Spleen (tissue), 11 donors: ENCODE data around the gene KIAA1549. TPM values are rescaled to one million over a fixed set of nuclear protein-coding genes. Genes with fewer than 3 reads are reported as not detected.

Experiments used
- DNase-seq: peaks from one replicate; pipeline ENCODE4 v3.0.0-alpha.2; 2020
- H3K27ac ChIP-seq, 8 donors: fragments of 200-600 bp; sonication (generic) in 7 of 8; 1 replicate in 4 of 8; 2 replicates in 4 of 8; pipeline versions ENCODE4 v1.5.0 to v1.8.0; 2016 to 2021; ENCODE audit warnings: inconsistent platforms in 4 of 8, mild to moderate bottlenecking in 4 of 8, moderate library complexity in 1 of 8
- H3K27me3 ChIP-seq, 7 donors: fragments of 200-600 bp; sonication (generic) in 6 of 7; replicated peaks in 1 of 7; 1 replicate in 4 of 7; 2 replicates in 3 of 7; pipeline versions ENCODE4 v1.5.0 to v1.8.0; 2016 to 2021; ENCODE audit warnings: inconsistent platforms in 3 of 7, mild to moderate bottlenecking in 1 of 7
- H3K36me3 ChIP-seq, 6 donors: fragments of 200-600 bp; sonication (generic) in 5 of 6; 1 replicate in 4 of 6; 2 replicates in 2 of 6; pipeline versions ENCODE4 v1.5.0 to v1.8.0; 2016 to 2021; ENCODE audit warnings: inconsistent platforms in 2 of 6
- H3K4me1 ChIP-seq, 6 donors: fragments of 200-600 bp; sonication (generic) in 5 of 6; 1 replicate in 3 of 6; 2 replicates in 3 of 6; pipeline versions ENCODE4 v1.5.0 to v1.8.0; 2016 to 2021; ENCODE audit warnings: inconsistent platforms in 3 of 6
- H3K4me3 ChIP-seq, 8 donors: fragments of 200-600 bp; sonication (generic) in 7 of 8; 1 replicate in 4 of 8; 2 replicates in 4 of 8; pipeline versions ENCODE4 v1.5.0 to v1.8.0; 2016 to 2021; ENCODE audit warnings: inconsistent platforms in 4 of 8, mild to moderate bottlenecking in 4 of 8, moderate library complexity in 2 of 8
- H3K9me3 ChIP-seq, 8 donors: fragments of 200-600 bp; sonication (generic) in 7 of 8; 1 replicate in 4 of 8; 2 replicates in 4 of 8; pipeline versions ENCODE4 v1.5.0 to v1.8.0; 2016 to 2021; ENCODE audit warnings: inconsistent platforms in 4 of 8
- CTCF ChIP-seq, 11 experiments: fragments of 200-600 bp in 7 of 11; fragments of 450-650 bp in 4 of 11; sonication (generic) in 4 of 11; IDR thresholded peaks in 8 of 11; conservative IDR thresholded peaks in 3 of 11; 1 replicate in 7 of 11; 2 replicates in 4 of 11; pipeline versions ENCODE4 v1.4.0 to v1.8.0; 2016 to 2021; ENCODE audit warnings: antibody characterized with exemption in 11 of 11, inconsistent platforms in 4 of 11, mild to moderate bottlenecking in 1 of 11
- POLR2A ChIP-seq, 3 donors: fragments of 450-650 bp; IDR thresholded peaks; one replicate each; pipeline ENCODE4 v1.5.1; 2017; ENCODE audit warnings: antibody characterized with exemption in 3 of 3, mild to moderate bottlenecking in 1 of 3
- POLR2AphosphoS5 ChIP-seq, 3 donors: sonication (generic); formaldehyde crosslinking; IDR thresholded peaks; one replicate each; pipeline ENCODE4 v1.5.1; 2017; ENCODE audit warnings: antibody characterized with exemption in 3 of 3
- WGBS, 5 donors: extraction: QIAGEN DNeasy Blood & Tissue Kit in 3 of 5; methylation state at CpG; one replicate each; pipeline versions ENCODE4 v1.1.5 to v1.1.7; 2013 to 2018; 5-methylcytosine and 5-hydroxymethylcytosine counted together
- intact Hi-C: fragments of 100-400 bp; cut with DNase I; formaldehyde crosslinking; loops from one replicate; pipeline ENCODE4 v1.15.0; 2023; ENCODE audit warnings: low total_unique reads
- polyA plus RNA-seq, 3 donors: library from polyadenylated mRNA; stranded (reverse); fragments of 200-250 nt; gene quantifications; one replicate each; pipeline ENCODE4 v1.2.1, GENCODE V29; 2013
- total RNA-seq, 7 donors: library from RNA; depleted of rRNA in 3 of 7; stranded (reverse); fragments of >200 nt in 3 of 7; fragmentation: NEBNext Ultra II Directional in 4 of 7; extraction: Animal tissue kit (Norgen Biotek cat#: 25700) in 4 of 7; gene quantifications; one replicate each; pipeline versions ENCODE4 v1.1.0 to v1.2.1, GENCODE V29; 2016 to 2021
- donor health status: healthy with polysubstance abuse.
- donor health status: DM: no; HTN: no; CAD: no; lungs with moderate emphysema.
- donor health status: DM: no; HTN: no; CAD: no.
- donor health status: Bipolar disorder and iron deficiency.
- donor health status: healthy.
- donor health status: DM: no; HTN: no; CAD: no.
- donor health status: DM: yes; HTN: yes; CAD: no.

KIAA1549 gene
- total and polyA plus RNA-seq, 10 donors = 0.03 to 1.8 (median 0.85) TPM

GRCh38 chr7:138887872-138888656, 93.1 kb downstream of the KIAA1549 start:
- 88 to 92% (median 90%) methylated on average over 10 of the region's 10 CpGs for WGBS, 5 donors
- no peak for DNase-seq
- no peaks in the 10 kb centered on the region for H3K36me3 ChIP-seq
- no peaks in the 10 kb centered on the region for H3K9me3 ChIP-seq
- no peak overlapping the region for H3K27ac ChIP-seq
- intact Hi-C loops = no loop called here
- H3K4me1 ChIP-seq = peaks cover 0 to 9% (median 8%) of the 10 kb centered on the region in 6 donors
- TF ChIP-seq POLR2AphosphoS5 (IDR thresholded peaks at IDR 0.05) = no peak
- no peak for TF ChIP-seq CTCF (IDR thresholded peaks at IDR 0.05 in 8 of 11, conservative IDR thresholded peaks at IDR 0.05 in 3 of 11)
- TF ChIP-seq POLR2A (IDR thresholded peaks at IDR 0.05) = no peak
- H3K4me3 ChIP-seq = no peak overlapping the region
- H3K27me3 ChIP-seq = no peaks in the 10 kb centered on the region

DNA sequence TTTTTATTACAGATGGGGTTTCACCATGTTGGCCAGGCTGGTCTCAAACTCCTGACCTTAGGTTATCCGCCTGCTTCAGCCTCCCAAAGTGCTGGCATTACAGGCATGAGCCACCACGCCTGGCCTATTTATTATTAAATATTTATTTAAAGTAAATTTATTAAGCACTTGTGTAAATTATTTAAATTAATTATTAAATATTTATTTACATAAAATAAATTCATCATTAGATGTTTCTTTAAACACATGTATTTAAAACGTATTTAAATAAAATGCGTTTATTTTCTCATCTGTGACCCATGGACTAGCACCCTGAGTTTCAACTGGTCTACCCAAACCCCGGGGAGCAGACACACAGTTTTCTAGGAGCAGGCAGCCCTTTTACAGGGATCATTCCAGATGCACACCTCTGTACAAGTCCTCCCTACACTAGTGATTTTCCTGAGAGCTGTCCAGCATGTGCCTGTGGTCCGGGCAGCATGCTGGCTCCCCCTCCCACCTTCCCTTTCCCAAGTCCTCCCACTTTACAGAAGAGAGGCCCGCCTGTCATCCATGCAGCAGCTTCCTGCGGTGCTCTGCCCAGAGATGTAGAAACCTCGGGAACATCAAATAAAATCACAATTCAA, 94.0 kb downstream of the KIAA1549 start:
- H3K36me3 ChIP-seq = no peaks in the 10 kb centered on the region
- no peaks in the 10 kb centered on the region for H3K27me3 ChIP-seq
- 89 to 94% (median 89%) methylated on average over 9 of the region's 9 CpGs for WGBS, 5 donors
- no peak for TF ChIP-seq POLR2A (IDR thresholded peaks at IDR 0.05)
- TF ChIP-seq POLR2AphosphoS5 (IDR thresholded peaks at IDR 0.05) = no peak
- no peak for TF ChIP-seq CTCF (IDR thresholded peaks at IDR 0.05 in 8 of 11, conservative IDR thresholded peaks at IDR 0.05 in 3 of 11)
- no peak for DNase-seq
- H3K27ac ChIP-seq = peak overlapping the region in 4 of 8 donors; percentile 40 to 51 (median 44)
- H3K9me3 ChIP-seq = no peaks in the 10 kb centered on the region
- no peak overlapping the region for H3K4me3 ChIP-seq
- H3K4me1 ChIP-seq = peaks cover 0 to 9% (median 8%) of the 10 kb centered on the region in 6 donors
- intact Hi-C loops = no loop called here

DNA sequence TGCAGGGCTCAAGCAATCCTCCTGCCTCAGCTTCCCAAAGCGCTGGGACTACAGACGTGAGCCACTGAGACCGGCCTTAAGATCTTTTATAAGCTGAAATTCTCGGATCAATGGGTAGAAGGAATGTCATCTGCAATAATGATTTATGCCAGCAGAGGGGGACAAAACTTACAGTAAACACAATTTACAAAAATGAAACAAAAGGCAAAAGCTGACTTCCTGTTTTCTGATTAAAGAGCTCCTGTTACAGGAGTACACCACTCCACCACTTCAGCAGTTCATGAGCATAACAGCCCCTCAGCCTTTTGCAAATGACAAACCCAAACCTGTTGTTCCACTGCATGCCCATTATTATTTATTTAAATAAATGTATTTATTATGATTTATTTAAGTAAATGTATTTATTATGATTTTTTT, 94.7 kb downstream of the KIAA1549 start:
- Histone ChIP-seq H3K36me3 (no peaks in the 10 kb centered on the region), H3K4me3 (peak overlapping the region in 1 of 8 donors; percentile 4), H3K27ac (peak overlapping the region in 4 of 8 donors; percentile 40 to 51 (median 44)), H3K4me1 (peaks cover 0 to 9% (median 8%) of the 10 kb centered on the region in 6 donors), H3K9me3 (no peaks in the 10 kb centered on the region), H3K27me3 (no peaks in the 10 kb centered on the region)
- WGBS, 5 donors = 23 to 29% (median 29%) methylated on average over 4 of the region's 4 CpGs
- no peak for DNase-seq
- intact Hi-C loops = no loop called here
- TF ChIP-seq CTCF (IDR thresholded peaks at IDR 0.05 in 8 of 11, conservative IDR thresholded peaks at IDR 0.05 in 3 of 11) (peak; percentile 55 to 84 (median 77)), POLR2AphosphoS5 (IDR thresholded peaks at IDR 0.05) (no peak)
